HEK293 (cell line): ENCODE data around the gene SKIC8.

Experiments
- EGR2 ChIP-seq: fragments of 450-650 bp; formaldehyde crosslinking; IDR thresholded peaks from 2 replicates; pipeline ENCODE4 v1.5.1; 2016; ENCODE audit warnings: low read depth, missing biosample characterization, missing genetic modification characterization
- ELK4 ChIP-seq: IDR thresholded peaks from 2 replicates; pipeline ENCODE4 v1.6.1; 2011; ENCODE audit warnings: mild to moderate bottlenecking, low read depth, low read length, borderline replicate concordance
- GLI2 ChIP-seq: fragments of 450-650 bp; formaldehyde crosslinking; IDR thresholded peaks from 2 replicates; pipeline ENCODE4; 2017; ENCODE audit warnings: missing biosample characterization, missing genetic modification characterization, low read depth, borderline replicate concordance
- GLI4 ChIP-seq: fragments of 450-650 bp; formaldehyde crosslinking; IDR thresholded peaks from 2 replicates; pipeline ENCODE4 v1.5.1; 2016; ENCODE audit warnings: missing biosample characterization, missing genetic modification characterization
- HOXA7 ChIP-seq: sonication (generic); formaldehyde crosslinking; IDR thresholded peaks from 2 replicates; pipeline ENCODE4 v1.8.1; 2022; ENCODE audit warnings: missing genetic modification reagents, borderline replicate concordance
- HOXD13 ChIP-seq: sonication (generic); formaldehyde crosslinking; IDR thresholded peaks from 2 replicates; pipeline ENCODE4 v1.8.0; 2022; ENCODE audit warnings: missing genetic modification reagents, borderline replicate concordance
- MEIS1 ChIP-seq: sonication (generic); formaldehyde crosslinking; IDR thresholded peaks from 2 replicates; pipeline ENCODE4 v1.8.1; 2022; ENCODE audit warnings: missing genetic modification reagents, mild to moderate bottlenecking, borderline replicate concordance
- MZF1 ChIP-seq: fragments of 450-650 bp; formaldehyde crosslinking; IDR thresholded peaks from 2 replicates; pipeline ENCODE4 v1.5.1; 2017; ENCODE audit warnings: missing biosample characterization, missing genetic modification characterization, borderline replicate concordance
- PRDM1 ChIP-seq: fragments of 450-650 bp; formaldehyde crosslinking; IDR thresholded peaks from 2 replicates; pipeline ENCODE4; 2016; ENCODE audit warnings: missing biosample characterization, missing genetic modification characterization
- PRDM4 ChIP-seq: fragments of 450-650 bp; formaldehyde crosslinking; IDR thresholded peaks from 2 replicates; pipeline ENCODE4 v1.5.1; 2017; ENCODE audit warnings: missing biosample characterization, missing genetic modification characterization
- SALL2 ChIP-seq: fragments of 450-650 bp; formaldehyde crosslinking; IDR thresholded peaks from 2 replicates; pipeline ENCODE4 v1.5.0; 2017; ENCODE audit warnings: missing biosample characterization, mild to moderate bottlenecking, missing genetic modification characterization, borderline replicate concordance
- SP2 ChIP-seq: fragments of 450-650 bp; formaldehyde crosslinking; IDR thresholded peaks from 2 replicates; pipeline ENCODE4 v1.5.1; 2016; ENCODE audit warnings: missing biosample characterization, missing genetic modification characterization
- ZBTB17 ChIP-seq: fragments of 450-650 bp; formaldehyde crosslinking; IDR thresholded peaks from 2 replicates; pipeline ENCODE4 v1.5.1; 2016; ENCODE audit warnings: missing biosample characterization, missing genetic modification characterization
- ZBTB21 ChIP-seq: fragments of 450-650 bp; formaldehyde crosslinking; IDR thresholded peaks from 2 replicates; pipeline ENCODE4 v1.5.1; 2017; ENCODE audit warnings: missing biosample characterization, missing genetic modification characterization
- ZFP41 ChIP-seq: fragments of 450-650 bp; formaldehyde crosslinking; IDR thresholded peaks from 2 replicates; pipeline ENCODE4 v1.5.1; 2016; ENCODE audit warnings: missing biosample characterization, missing genetic modification characterization, borderline replicate concordance
- ZNF132 ChIP-seq: fragments of 450-650 bp; formaldehyde crosslinking; IDR thresholded peaks from 2 replicates; pipeline ENCODE4 v1.5.1; 2017; ENCODE audit warnings: missing biosample characterization, missing genetic modification characterization, borderline replicate concordance
- ZNF140 ChIP-seq: fragments of 450-650 bp; formaldehyde crosslinking; IDR thresholded peaks from 2 replicates; pipeline ENCODE4 v1.5.1; 2016; ENCODE audit warnings: missing biosample characterization, missing genetic modification characterization
- ZNF157 ChIP-seq: fragments of 450-650 bp; formaldehyde crosslinking; IDR thresholded peaks from 2 replicates; pipeline ENCODE4 v1.5.1; 2016; ENCODE audit warnings: missing biosample characterization, missing genetic modification characterization
- ZNF169 ChIP-seq: fragments of 450-650 bp; formaldehyde crosslinking; IDR thresholded peaks from 2 replicates; pipeline ENCODE4 v1.5.1; 2016; ENCODE audit warnings: missing biosample characterization, missing genetic modification characterization
- ZNF184 ChIP-seq: fragments of 450-650 bp; IDR thresholded peaks from 2 replicates; pipeline ENCODE4 v1.5.1; 2018; ENCODE audit warnings: missing biosample characterization, mild to moderate bottlenecking, missing genetic modification characterization
- ZNF239 ChIP-seq: fragments of 450-650 bp; formaldehyde crosslinking; IDR thresholded peaks from 2 replicates; pipeline ENCODE4 v1.5.1; 2016; ENCODE audit warnings: missing biosample characterization, missing genetic modification characterization
- ZNF354C ChIP-seq: fragments of 450-650 bp; formaldehyde crosslinking; IDR thresholded peaks from 2 replicates; pipeline ENCODE4 v1.5.1; 2016; ENCODE audit warnings: missing biosample characterization, missing genetic modification characterization, low read depth, borderline replicate concordance
- ZNF404 ChIP-seq: fragments of 450-650 bp; formaldehyde crosslinking; IDR thresholded peaks from 2 replicates; pipeline ENCODE4 v1.5.1; 2017; ENCODE audit warnings: missing biosample characterization, missing genetic modification characterization
- ZNF423 ChIP-seq: fragments of 450-650 bp; formaldehyde crosslinking; IDR thresholded peaks from 2 replicates; pipeline ENCODE4 v1.5.1; 2016; ENCODE audit warnings: missing biosample characterization, missing genetic modification characterization
- ZNF426 ChIP-seq: fragments of 450-650 bp; formaldehyde crosslinking; IDR thresholded peaks from 2 replicates; pipeline ENCODE4 v1.5.1; 2017; ENCODE audit warnings: missing biosample characterization, missing genetic modification characterization, mild to moderate bottlenecking, inconsistent platforms, moderate library complexity
- ZNF473 ChIP-seq: fragments of 450-650 bp; formaldehyde crosslinking; IDR thresholded peaks from 2 replicates; pipeline ENCODE4 v1.5.1; 2017; ENCODE audit warnings: missing biosample characterization, missing genetic modification characterization
- ZNF501 ChIP-seq: fragments of 450-650 bp; formaldehyde crosslinking; IDR thresholded peaks from 2 replicates; pipeline ENCODE4 v1.5.1; 2016; ENCODE audit warnings: missing biosample characterization, missing genetic modification characterization
- ZNF626 ChIP-seq: fragments of 450-650 bp; sonication (Bioruptor Pico); formaldehyde crosslinking; IDR thresholded peaks from 2 replicates; pipeline ENCODE4 v1.5.1; 2018; ENCODE audit warnings: missing biosample characterization, missing genetic modification characterization, inconsistent platforms
- ZNF658 ChIP-seq: fragments of 450-650 bp; formaldehyde crosslinking; IDR thresholded peaks from 2 replicates; pipeline ENCODE4; 2016; ENCODE audit warnings: missing biosample characterization, missing genetic modification characterization
- ZNF701 ChIP-seq: fragments of 450-650 bp; formaldehyde crosslinking; IDR thresholded peaks from 2 replicates; pipeline ENCODE4 v1.5.1; 2016; ENCODE audit warnings: missing biosample characterization, missing genetic modification characterization
- ZNF707 ChIP-seq: fragments of 450-650 bp; formaldehyde crosslinking; IDR thresholded peaks from 2 replicates; pipeline ENCODE4 v1.5.1; 2016; ENCODE audit warnings: missing biosample characterization, missing genetic modification characterization
- ZSCAN30 ChIP-seq: fragments of 450-650 bp; IDR thresholded peaks from 2 replicates; pipeline ENCODE4 v1.5.1; 2018; ENCODE audit warnings: missing biosample characterization, mild to moderate bottlenecking, missing genetic modification characterization, moderate library complexity
- TF ChIP-seq, protein P1 (sequence below): fragments of 450-650 bp; formaldehyde crosslinking; IDR thresholded peaks from 2 replicates; pipeline ENCODE4 v1.5.1; 2016; ENCODE audit warnings: missing biosample characterization, missing genetic modification characterization
- TF ChIP-seq, protein P2 (sequence below): fragments of 450-650 bp; formaldehyde crosslinking; IDR thresholded peaks from 2 replicates; pipeline ENCODE4 v1.5.1; 2016; ENCODE audit warnings: missing biosample characterization, missing genetic modification characterization

SKIC8 gene

GRCh38 chr15:78322243-78322642, 22.8 kb upstream of the SKIC8 start (continued):
- TF ChIP-seq ZNF354C (tag by site-specific recombination) (no peak), ZNF184 (tag by site-specific recombination) (no peak), ZNF473 (tag by site-specific recombination) (no peak), ZNF132 (tag by site-specific recombination) (no peak), ZNF501 (tag by site-specific recombination) (no peak), ZNF707 (tag by site-specific recombination) (no peak), PRDM4 (tag by site-specific recombination) (no peak), ZNF426 (tag by site-specific recombination) (no peak), ZFP41 (tag by site-specific recombination) (no peak), ZNF140 (tag by site-specific recombination) (no peak), EGR2 (tag by site-specific recombination) (no peak), SALL2 (tag by site-specific recombination) (no peak), HOXA7 (CRISPR knock-in tag) (no peak), ZBTB21 (tag by site-specific recombination) (peak; percentile 87), GLI4 (tag by site-specific recombination) (no peak), MEIS1 (no peak), ZSCAN30 (tag by site-specific recombination) (peak; percentile 72; the same call in 1 of the 2 replicates), ZNF626 (no peak), ZNF169 (tag by site-specific recombination) (no peak), ZNF423 (tag by site-specific recombination) (peak; percentile 63), ZNF701 (no peak), ZBTB17 (peak; percentile 81), HOXD13 (no peak), PRDM1 (tag by site-specific recombination) (no peak), MZF1 (tag by site-specific recombination) (no peak), ZNF658 (no peak), ZNF157 (tag by site-specific recombination) (no peak), ZNF239 (tag by site-specific recombination) (no peak), SP2 (tag by site-specific recombination) (peak; percentile 50), GLI2 (tag by site-specific recombination) (no peak), ZNF404 (no peak), ELK4 (no peak)
- TF ChIP-seq, protein P1, sequence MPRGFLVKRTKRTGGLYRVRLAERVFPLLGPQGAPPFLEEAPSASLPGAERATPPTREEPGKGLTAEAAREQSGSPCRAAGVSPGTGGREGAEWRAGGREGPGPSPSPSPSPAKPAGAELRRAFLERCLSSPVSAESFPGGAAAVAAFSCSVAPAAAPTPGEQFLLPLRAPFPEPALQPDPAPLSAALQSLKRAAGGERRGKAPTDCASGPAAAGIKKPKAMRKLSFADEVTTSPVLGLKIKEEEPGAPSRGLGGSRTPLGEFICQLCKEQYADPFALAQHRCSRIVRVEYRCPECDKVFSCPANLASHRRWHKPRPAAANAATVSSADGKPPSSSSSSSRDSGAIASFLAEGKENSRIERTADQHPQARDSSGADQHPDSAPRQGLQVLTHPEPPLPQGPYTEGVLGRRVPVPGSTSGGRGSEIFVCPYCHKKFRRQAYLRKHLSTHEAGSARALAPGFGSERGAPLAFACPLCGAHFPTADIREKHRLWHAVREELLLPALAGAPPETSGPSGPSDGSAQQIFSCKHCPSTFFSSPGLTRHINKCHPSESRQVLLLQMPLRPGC (tag by site-specific recombination) = peak; percentile 83
- TF ChIP-seq, protein P2, sequence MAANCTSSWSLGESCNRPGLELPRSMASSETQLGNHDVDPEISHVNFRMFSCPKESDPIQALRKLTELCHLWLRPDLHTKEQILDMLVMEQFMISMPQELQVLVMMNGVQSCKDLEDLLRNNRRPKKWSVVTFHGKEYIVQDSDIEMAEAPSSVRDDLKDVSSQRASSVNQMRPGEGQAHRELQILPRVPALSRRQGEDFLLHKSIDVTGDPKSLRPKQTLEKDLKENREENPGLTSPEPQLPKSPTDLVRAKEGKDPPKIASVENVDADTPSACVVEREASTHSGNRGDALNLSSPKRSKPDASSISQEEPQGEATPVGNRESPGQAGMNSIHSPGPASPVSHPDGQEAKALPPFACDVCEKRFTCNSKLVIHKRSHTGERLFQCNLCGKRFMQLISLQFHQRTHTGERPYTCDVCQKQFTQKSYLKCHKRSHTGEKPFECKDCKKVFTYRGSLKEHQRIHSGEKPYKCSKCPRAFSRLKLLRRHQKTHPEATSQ = no peak
